Measurements from ENCODE around the gene C1orf105.

- TF ChIP-seq, protein P1, sequence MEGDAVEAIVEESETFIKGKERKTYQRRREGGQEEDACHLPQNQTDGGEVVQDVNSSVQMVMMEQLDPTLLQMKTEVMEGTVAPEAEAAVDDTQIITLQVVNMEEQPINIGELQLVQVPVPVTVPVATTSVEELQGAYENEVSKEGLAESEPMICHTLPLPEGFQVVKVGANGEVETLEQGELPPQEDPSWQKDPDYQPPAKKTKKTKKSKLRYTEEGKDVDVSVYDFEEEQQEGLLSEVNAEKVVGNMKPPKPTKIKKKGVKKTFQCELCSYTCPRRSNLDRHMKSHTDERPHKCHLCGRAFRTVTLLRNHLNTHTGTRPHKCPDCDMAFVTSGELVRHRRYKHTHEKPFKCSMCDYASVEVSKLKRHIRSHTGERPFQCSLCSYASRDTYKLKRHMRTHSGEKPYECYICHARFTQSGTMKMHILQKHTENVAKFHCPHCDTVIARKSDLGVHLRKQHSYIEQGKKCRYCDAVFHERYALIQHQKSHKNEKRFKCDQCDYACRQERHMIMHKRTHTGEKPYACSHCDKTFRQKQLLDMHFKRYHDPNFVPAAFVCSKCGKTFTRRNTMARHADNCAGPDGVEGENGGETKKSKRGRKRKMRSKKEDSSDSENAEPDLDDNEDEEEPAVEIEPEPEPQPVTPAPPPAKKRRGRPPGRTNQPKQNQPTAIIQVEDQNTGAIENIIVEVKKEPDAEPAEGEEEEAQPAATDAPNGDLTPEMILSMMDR (conservative IDR thresholded peaks at IDR 0.05; ENCODE audit: low read depth, low read length), result no peak
- TF ChIP-seq EZH2 (IDR thresholded peaks at IDR 0.05; ENCODE audit: borderline replicate concordance, low read depth, low read length, poor library complexity, severe bottlenecking), result no peak
Measured at GRCh38 chr1:172431721-172432192, 11.3 kb downstream of the C1orf105 start.

Measured in A673 (cell line).